Loucy (cell line): ENCODE data around the gene USP21.

Source experiments
- EZH2phosphoT487 ChIP-seq: fragments of 200-600 bp; IDR thresholded peaks from 2 replicates; pipeline ENCODE4 v1.6.1; 2018; ENCODE audit warnings: antibody characterized with exemption, mild to moderate bottlenecking, moderate library complexity, borderline replicate concordance
- TF ChIP-seq, protein P1 (sequence below): fragments of 200-600 bp; sonication (generic); conservative IDR thresholded peaks from 2 replicates; pipeline ENCODE4 v1.5.1; 2014; ENCODE audit warnings: mild to moderate bottlenecking, antibody characterized with exemption, low read length

DNA sequence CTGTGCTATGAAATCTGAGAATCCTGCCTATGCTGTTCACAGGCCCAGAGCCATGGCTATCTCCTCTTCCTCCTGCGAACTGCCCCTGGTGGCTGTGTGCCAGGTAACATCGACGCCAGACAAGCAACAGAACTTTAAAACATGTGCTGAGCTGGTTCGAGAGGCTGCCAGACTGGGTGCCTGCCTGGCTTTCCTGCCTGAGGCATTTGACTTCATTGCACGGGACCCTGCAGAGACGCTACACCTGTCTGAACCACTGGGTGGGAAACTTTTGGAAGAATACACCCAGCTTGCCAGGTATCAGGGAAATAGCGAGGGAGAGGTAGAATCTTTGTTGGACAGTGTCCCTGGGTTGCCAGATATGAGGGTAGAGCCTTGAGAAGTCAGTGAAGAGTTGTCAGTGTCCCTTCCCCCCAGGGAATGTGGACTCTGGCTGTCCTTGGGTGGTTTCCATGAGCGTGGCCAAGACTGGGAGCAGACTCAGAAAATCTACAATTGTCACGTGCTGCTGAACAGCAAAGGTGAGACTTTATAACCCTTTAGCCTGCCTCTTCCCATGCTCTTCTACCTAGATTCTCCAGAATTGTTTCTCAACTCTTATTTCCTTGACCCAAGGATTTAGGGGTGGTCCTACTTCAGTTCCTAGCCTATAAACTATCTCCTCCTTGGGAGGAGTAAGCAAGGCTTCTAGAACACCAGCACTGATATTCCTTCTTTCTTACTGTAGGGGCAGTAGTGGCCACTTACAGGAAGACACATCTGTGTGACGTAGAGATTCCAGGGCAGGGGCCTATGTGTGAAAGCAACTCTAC lies 40.0 kb upstream of the USP21 start:
- TF ChIP-seq, protein P1, sequence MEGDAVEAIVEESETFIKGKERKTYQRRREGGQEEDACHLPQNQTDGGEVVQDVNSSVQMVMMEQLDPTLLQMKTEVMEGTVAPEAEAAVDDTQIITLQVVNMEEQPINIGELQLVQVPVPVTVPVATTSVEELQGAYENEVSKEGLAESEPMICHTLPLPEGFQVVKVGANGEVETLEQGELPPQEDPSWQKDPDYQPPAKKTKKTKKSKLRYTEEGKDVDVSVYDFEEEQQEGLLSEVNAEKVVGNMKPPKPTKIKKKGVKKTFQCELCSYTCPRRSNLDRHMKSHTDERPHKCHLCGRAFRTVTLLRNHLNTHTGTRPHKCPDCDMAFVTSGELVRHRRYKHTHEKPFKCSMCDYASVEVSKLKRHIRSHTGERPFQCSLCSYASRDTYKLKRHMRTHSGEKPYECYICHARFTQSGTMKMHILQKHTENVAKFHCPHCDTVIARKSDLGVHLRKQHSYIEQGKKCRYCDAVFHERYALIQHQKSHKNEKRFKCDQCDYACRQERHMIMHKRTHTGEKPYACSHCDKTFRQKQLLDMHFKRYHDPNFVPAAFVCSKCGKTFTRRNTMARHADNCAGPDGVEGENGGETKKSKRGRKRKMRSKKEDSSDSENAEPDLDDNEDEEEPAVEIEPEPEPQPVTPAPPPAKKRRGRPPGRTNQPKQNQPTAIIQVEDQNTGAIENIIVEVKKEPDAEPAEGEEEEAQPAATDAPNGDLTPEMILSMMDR, result peak; percentile 62
- TF ChIP-seq EZH2phosphoT487, result no peak
